CD14-positive monocyte (primary cell): ENCODE results near the gene GDPGP1. TPM values are rescaled to one million over a fixed set of nuclear protein-coding genes. Genes with fewer than 3 reads are reported as not detected.

Experiments
- DNase-seq, 3 donors: peaks; one replicate each; pipeline ENCODE4 v3.0.0-alpha.2; 2011 to 2022
- H2AFZ ChIP-seq: 2 replicates; pipeline ENCODE4 v1.6.0; 2012; ENCODE audit warnings: mild to moderate bottlenecking, low read depth, low read length, inconsistent platforms; ENCODE audit not compliant: insufficient read depth, poor library complexity, severe bottlenecking
- H3K27ac ChIP-seq, 2 donors: 1 replicate in 1 of 2; 2 replicates in 1 of 2; pipeline ENCODE4 v1.5.1; 2012 to 2013; ENCODE audit warnings: low read length in 2 of 2, control low read depth in 1 of 2, inconsistent platforms in 1 of 2, low read depth in 1 of 2, mild to moderate bottlenecking in 1 of 2
- H3K27me3 ChIP-seq, 2 donors: one replicate each; pipeline versions ENCODE4 v1.6.0 to v1.6.1; 2011 to 2013; ENCODE audit warnings: low read length in 2 of 2; ENCODE audit not compliant: control insufficient read depth in 2 of 2, insufficient read depth in 2 of 2
- H3K36me3 ChIP-seq, 2 donors: replicated peaks in 1 of 2; 1 replicate in 1 of 2; 2 replicates in 1 of 2; pipeline versions ENCODE4 v1.5.1 to v1.6.1; 2012 to 2013; ENCODE audit warnings: low read length in 2 of 2, control low read depth in 1 of 2, inconsistent platforms in 1 of 2, mild to moderate bottlenecking in 1 of 2; ENCODE audit not compliant: insufficient read depth in 2 of 2, control insufficient read depth in 1 of 2
- H3K4me1 ChIP-seq, 2 donors: 1 replicate in 1 of 2; 2 replicates in 1 of 2; pipeline versions ENCODE4 v1.5.1 to v1.6.1; 2012 to 2013; ENCODE audit warnings: low read length in 2 of 2, control low read depth in 1 of 2, inconsistent platforms in 1 of 2, mild to moderate bottlenecking in 1 of 2, moderate library complexity in 1 of 2; ENCODE audit not compliant: insufficient read depth in 2 of 2, control insufficient read depth in 1 of 2
- H3K4me2 ChIP-seq: replicated peaks from 2 replicates; pipeline ENCODE3; 2012; ENCODE audit warnings: low read length, moderate library complexity, mild to moderate bottlenecking; ENCODE audit not compliant: poor library complexity, severe bottlenecking; ENCODE audit errors: extremely low read depth
- H3K4me3 ChIP-seq, 3 experiments: fragments of 200-600 bp in 1 of 3; sonication (generic) in 1 of 3; replicated peaks in 1 of 3; 1 replicate in 2 of 3; 2 replicates in 1 of 3; pipeline ENCODE4 v1.5.1; 2011 to 2013; ENCODE audit warnings: low read length in 3 of 3, mild to moderate bottlenecking in 3 of 3, control low read depth in 2 of 3, low read depth in 2 of 3, inconsistent platforms in 1 of 3, moderate library complexity in 1 of 3
- H3K79me2 ChIP-seq: 2 replicates; pipeline ENCODE4 v1.6.0; 2012; ENCODE audit warnings: mild to moderate bottlenecking, control low read depth, inconsistent platforms, low read length, moderate library complexity; ENCODE audit not compliant: insufficient read depth
- H3K9ac ChIP-seq: 2 replicates; pipeline ENCODE4 v1.6.0; 2017; ENCODE audit warnings: low read length, mild to moderate bottlenecking; ENCODE audit not compliant: insufficient read depth, poor library complexity, severe bottlenecking
- H3K9me3 ChIP-seq, 2 donors: replicated peaks in 1 of 2; 1 replicate in 1 of 2; 2 replicates in 1 of 2; pipeline versions ENCODE4 v1.5.1 to v1.6.1; 2012 to 2013; ENCODE audit warnings: low read length in 2 of 2, control low read depth in 1 of 2; ENCODE audit not compliant: control insufficient read depth in 1 of 2, insufficient read depth in 1 of 2
- H4K20me1 ChIP-seq: 2 replicates; pipeline ENCODE4 v1.6.0; 2012; ENCODE audit warnings: mild to moderate bottlenecking, low read length, control low read depth, moderate library complexity; ENCODE audit not compliant: insufficient read depth
- H3K27ac Mint-ChIP-seq, 7 donors: one replicate each; pipeline ENCODE4 v1.8.0; 2020; ENCODE audit warnings: mild to moderate bottlenecking in 7 of 7, mixed read lengths in 7 of 7, moderate library complexity in 6 of 7, inconsistent platforms in 2 of 7
- H3K27me3 Mint-ChIP-seq, 3 donors: one replicate each; pipeline ENCODE4 v1.8.0; 2021 to 2022; ENCODE audit warnings: low read depth in 3 of 3, mild to moderate bottlenecking in 3 of 3, mixed read lengths in 3 of 3, moderate library complexity in 3 of 3, inconsistent platforms in 1 of 3
- H3K36me3 Mint-ChIP-seq, 2 donors: one replicate each; pipeline ENCODE4 v1.8.0; 2020; ENCODE audit warnings: mixed read lengths in 2 of 2, inconsistent platforms in 1 of 2, mild to moderate bottlenecking in 1 of 2
- H3K4me1 Mint-ChIP-seq: one replicate; pipeline ENCODE4 v1.8.0; 2020; ENCODE audit warnings: mild to moderate bottlenecking, mixed read lengths
- H3K4me3 Mint-ChIP-seq, 2 donors: one replicate each; pipeline ENCODE4 v1.8.0; 2020; ENCODE audit warnings: mild to moderate bottlenecking in 2 of 2, mixed read lengths in 2 of 2, moderate library complexity in 1 of 2
- H3K9me3 Mint-ChIP-seq, 7 donors: one replicate each; pipeline ENCODE4 v1.8.0; 2020 to 2022; ENCODE audit warnings: mixed read lengths in 7 of 7, mild to moderate bottlenecking in 6 of 7, moderate library complexity in 6 of 7, inconsistent platforms in 2 of 7
- WGBS: methylation state at CpG from one replicate; pipeline ENCODE4 v1.1.5; 2013; ENCODE audit warnings: missing lambda C conversion rate; ENCODE audit not compliant: insufficient coverage; 5-methylcytosine and 5-hydroxymethylcytosine counted together
- intact Hi-C, 2 donors: fragments of 100-400 bp; cut with micrococcal nuclease; formaldehyde crosslinking; loops; one replicate each; pipeline versions ENCODE4 v1.15.0 to v1.15.1; 2023
- polyA plus RNA-seq, 3 donors: library from polyadenylated mRNA; depleted of rRNA in 1 of 3; unstranded in 2 of 3; stranded (reverse) in 1 of 3; fragments of 300-500 nt in 2 of 3; fragments of >200 nt in 1 of 3; fragmentation: Illumina TruSeq in 2 of 3; gene quantifications; 1 replicate in 2 of 3; 2 replicates in 1 of 3; pipeline ENCODE4 v1.2.3, GENCODE V29; 2012 to 2021
- TF ChIP-seq, protein P1 (sequence below): fragments of 200-600 bp; IDR thresholded peaks from one replicate; pipeline ENCODE4 v1.8.0; 2022; ENCODE audit warnings: antibody characterized with exemption, mild to moderate bottlenecking

The GDPGP1 gene
- polyA plus RNA-seq, 3 donors, result 0.53 to 3.3 (median 0.91) TPM

DNA sequence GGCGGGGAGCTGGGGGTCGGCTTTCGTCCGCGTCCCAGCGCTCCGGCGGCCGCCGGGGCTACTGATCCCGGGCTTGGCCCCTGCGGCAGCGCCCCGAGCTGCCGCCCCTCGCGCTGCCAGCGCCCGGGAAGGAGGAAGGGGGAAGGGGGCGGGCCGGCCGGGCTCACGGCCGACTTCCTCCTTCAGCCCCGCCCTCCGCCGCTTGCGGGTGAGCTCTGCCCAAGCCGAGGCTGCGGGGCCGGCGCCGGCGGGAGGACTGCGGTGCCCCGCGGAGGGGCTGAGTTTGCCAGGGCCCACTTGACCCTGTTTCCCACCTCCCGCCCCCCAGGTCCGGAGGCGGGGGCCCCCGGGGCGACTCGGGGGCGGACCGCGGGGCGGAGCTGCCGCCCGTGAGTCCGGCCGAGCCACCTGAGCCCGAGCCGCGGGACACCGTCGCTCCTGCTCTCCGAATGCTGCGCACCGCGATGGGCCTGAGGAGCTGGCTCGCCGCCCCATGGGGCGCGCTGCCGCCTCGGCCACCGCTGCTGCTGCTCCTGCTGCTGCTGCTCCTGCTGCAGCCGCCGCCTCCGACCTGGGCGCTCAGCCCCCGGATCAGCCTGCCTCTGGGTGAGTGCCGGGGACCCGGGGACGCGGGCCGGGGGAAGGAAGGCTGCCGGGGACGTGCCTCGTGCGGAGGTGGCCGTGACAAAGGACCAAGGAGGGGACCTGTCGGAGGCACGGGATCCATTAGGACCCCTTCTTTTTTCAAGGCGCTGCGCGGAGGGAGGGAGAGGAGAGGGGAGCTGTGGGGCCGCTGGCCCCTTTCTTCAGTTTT lies 32.7 kb upstream of the GDPGP1 start, which contains the start of gene SEMA4B:
Gene SEMA4B (plus strand): TSS at position 201 of the 814 bp plus-strand sequence. CDS start 249 bp downstream, at position 450.
- WGBS, result 0% methylated on average over 77 of the region's 88 CpGs

GRCh38 chr15:90201944-90202375 lies 32.0 kb upstream of the GDPGP1 start:
- Histone ChIP-seq H4K20me1 (peaks cover 96% of the 10 kb centered on the region), H2AFZ (peak overlapping the region; percentile 80), H3K4me3 (peak overlapping the region; percentile 49 to 82 (median 52)), H3K9me3 (no peaks in the 10 kb centered on the region), H3K9ac (peak overlapping the region; percentile 67), H3K36me3 (peaks cover 21 to 28% of the 10 kb centered on the region in 2 donors), H3K4me1 (peaks cover 34 to 71% of the 10 kb centered on the region in 2 donors), H3K27me3 (peaks cover 0 to 5% of the 10 kb centered on the region in 2 donors), H3K79me2 (peaks cover 89% of the 10 kb centered on the region), H3K4me2 (peak overlapping the region; percentile 97), H3K27ac (peak overlapping the region in 1 of 2 donors; percentile 63)
- peaks cover 3 to 9% (median 6%) of the 10 kb centered on the region in 3 donors for H3K27me3 Mint-ChIP-seq
- TF ChIP-seq, protein P1, sequence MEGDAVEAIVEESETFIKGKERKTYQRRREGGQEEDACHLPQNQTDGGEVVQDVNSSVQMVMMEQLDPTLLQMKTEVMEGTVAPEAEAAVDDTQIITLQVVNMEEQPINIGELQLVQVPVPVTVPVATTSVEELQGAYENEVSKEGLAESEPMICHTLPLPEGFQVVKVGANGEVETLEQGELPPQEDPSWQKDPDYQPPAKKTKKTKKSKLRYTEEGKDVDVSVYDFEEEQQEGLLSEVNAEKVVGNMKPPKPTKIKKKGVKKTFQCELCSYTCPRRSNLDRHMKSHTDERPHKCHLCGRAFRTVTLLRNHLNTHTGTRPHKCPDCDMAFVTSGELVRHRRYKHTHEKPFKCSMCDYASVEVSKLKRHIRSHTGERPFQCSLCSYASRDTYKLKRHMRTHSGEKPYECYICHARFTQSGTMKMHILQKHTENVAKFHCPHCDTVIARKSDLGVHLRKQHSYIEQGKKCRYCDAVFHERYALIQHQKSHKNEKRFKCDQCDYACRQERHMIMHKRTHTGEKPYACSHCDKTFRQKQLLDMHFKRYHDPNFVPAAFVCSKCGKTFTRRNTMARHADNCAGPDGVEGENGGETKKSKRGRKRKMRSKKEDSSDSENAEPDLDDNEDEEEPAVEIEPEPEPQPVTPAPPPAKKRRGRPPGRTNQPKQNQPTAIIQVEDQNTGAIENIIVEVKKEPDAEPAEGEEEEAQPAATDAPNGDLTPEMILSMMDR, result no peak
- H3K4me3 Mint-ChIP-seq, result peak overlapping the region; percentile 80 to 83
- peaks cover 69% of the 10 kb centered on the region for H3K4me1 Mint-ChIP-seq
- DNase-seq, result no peak
- no peak overlapping the region for H3K27ac Mint-ChIP-seq
- 19% methylated on average over 24 of the region's 25 CpGs for WGBS
- intact Hi-C loops, result no loop called here
- peaks cover 40 to 55% of the 10 kb centered on the region in 2 donors for H3K36me3 Mint-ChIP-seq
- H3K9me3 Mint-ChIP-seq, result peaks cover 0 to 2% (median 0%) of the 10 kb centered on the region in 7 donors

More for the DNA sequence above, 32.7 kb upstream of the GDPGP1 start, which contains the start of gene SEMA4B:
- peak; percentile 64 to 81 (median 74) for DNase-seq
- TF ChIP-seq, protein P1, result no peak
- Histone ChIP-seq H3K27ac (peak within 1 kb of the TSS in 1 of 2 donors; percentile 63), H3K9me3 (no peaks in the 10 kb centered on the region), H3K4me2 (peak within 1 kb of the TSS; percentile 97), H3K9ac (peak within 1 kb of the TSS; percentile 67), H3K36me3 (peaks cover 15 to 28% of the 10 kb centered on the region in 2 donors), H3K79me2 (peaks cover 89% of the 10 kb centered on the region), H2AFZ (peak within 1 kb of the TSS; percentile 80), H3K4me1 (peaks cover 34 to 64% of the 10 kb centered on the region in 2 donors), H3K27me3 (peaks cover 0 to 5% of the 10 kb centered on the region in 2 donors), H3K4me3 (peak within 1 kb of the TSS; percentile 52 to 82 (median 52)), H4K20me1 (peaks cover 96% of the 10 kb centered on the region)
- H3K27ac Mint-ChIP-seq, result peak within 1 kb of the TSS; percentile 1 to 91 (median 75)
- peaks cover 0 to 2% (median 0%) of the 10 kb centered on the region in 7 donors for H3K9me3 Mint-ChIP-seq
- H3K4me3 Mint-ChIP-seq, result peak within 1 kb of the TSS; percentile 88 to 89
- H3K36me3 Mint-ChIP-seq, result peaks cover 37 to 55% of the 10 kb centered on the region in 2 donors
- intact Hi-C loops, result no loop called here
- H3K4me1 Mint-ChIP-seq, result peaks cover 64% of the 10 kb centered on the region
- peaks cover 3 to 9% (median 6%) of the 10 kb centered on the region in 3 donors for H3K27me3 Mint-ChIP-seq
